NCI-H2081 treated with DMSO at 0.1 percent for 48 hours (cell line): ENCODE data around the gene DHCR7.

ENCODE experiments used
- DNase-seq: peaks from one replicate; lab custom pipeline; 2025; lab: John Stamatoyannopoulos, UW

The DHCR7 gene

DNA sequence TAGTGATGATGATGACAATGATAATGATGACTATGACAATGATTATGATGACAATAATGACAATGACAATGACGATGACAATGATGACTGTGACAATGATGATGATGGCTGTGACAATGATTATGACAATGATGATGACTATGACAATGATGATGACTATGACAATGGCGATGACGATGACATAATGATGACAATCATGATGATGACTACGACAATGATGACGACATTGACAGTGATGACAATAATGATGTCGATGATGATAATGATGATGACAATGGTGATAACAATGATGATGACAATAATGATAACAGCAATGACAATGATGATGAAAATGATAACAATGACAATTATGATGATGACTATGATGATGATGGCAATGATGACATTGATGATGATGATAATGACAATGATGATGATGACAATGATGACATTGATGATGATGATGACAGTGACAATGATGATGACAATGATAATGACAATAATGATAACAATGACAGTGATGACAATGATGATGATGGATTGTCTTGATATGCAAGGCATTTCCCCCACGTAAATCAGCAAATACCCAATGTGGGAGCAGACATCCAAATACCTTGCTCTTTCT is 37.7 kb downstream of the DHCR7 start:
- no peak for DNase-seq

DNA sequence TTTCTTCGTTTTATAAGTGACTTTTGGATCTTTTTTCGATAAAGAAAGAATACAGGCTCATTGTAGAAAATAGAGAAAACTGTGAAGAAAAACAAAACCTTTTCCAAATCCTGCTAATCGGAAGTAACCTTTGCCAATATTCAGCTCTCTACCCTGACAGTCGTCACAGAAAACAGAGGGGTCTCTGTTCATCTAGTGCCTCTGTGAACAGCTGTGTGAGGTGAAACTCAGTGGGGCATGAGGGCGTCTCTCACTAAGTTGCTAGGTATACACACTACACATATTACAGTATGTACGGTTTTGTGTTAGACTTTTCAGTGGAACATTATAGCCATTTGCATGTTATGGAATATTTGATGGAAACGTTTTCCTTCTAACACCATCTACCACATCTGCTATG is 39.4 kb downstream of the DHCR7 start:
- DNase-seq: no peak

DNA sequence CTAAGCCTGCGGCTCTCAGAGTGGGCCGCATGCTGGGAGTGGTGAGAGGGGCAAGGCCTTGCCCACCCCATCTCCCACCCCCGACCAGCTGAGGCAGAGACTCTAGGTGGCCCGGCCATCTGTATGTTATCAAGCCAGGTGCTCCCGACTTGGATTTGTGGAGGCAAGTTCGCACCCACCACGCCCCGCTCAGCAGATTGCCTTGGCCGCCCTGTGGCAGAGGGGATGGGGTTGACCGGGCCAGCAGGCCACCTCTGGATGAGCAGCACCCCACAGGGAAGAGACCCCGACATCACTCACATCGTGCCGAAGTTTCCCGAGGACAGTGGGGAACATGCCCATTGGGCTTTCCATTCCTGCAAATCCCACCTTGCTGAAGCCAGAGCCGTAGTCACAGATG is 40.8 kb downstream of the DHCR7 start:
- DNase-seq: no peak

DNA sequence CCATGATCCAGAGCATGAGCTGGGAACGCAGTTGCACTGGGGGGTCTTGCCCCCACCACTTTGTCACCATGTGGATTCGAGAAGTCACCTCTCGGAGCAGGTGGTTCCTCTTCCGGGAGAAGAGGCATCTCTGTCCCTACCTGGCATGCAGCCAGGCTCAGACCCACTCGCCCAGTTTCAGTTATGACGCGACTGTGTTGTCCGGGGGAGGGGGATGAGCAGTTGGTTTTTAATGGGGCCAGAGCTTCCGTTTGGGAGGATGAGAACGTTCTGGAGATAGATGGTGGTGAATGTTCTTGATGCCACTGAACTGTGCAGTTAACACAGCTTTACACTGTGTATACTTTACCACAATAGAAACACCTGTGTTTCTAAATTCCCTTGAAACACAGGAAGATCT is 41.5 kb downstream of the DHCR7 start:
- no peak for DNase-seq

DNA sequence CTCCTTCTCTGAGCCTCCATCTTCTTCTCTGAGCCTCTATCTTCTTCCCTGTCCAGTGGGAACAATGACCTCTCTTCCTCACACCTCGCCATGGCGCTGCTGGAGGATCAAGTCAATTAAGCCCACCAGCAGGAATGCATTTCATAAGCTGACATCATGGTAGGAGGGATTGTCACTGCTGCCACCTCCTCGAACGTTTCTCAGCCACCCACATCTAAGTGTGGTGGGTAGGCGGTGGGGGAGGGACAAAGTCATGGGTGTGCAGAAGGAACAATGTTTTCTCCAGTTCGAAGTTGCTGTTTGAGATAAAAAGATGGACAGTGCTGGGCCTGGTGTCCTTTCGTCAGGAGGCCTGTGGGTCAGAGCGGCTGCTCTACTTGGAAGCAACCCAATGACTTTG is 44.0 kb downstream of the DHCR7 start:
- DNase-seq: no peak

DNA sequence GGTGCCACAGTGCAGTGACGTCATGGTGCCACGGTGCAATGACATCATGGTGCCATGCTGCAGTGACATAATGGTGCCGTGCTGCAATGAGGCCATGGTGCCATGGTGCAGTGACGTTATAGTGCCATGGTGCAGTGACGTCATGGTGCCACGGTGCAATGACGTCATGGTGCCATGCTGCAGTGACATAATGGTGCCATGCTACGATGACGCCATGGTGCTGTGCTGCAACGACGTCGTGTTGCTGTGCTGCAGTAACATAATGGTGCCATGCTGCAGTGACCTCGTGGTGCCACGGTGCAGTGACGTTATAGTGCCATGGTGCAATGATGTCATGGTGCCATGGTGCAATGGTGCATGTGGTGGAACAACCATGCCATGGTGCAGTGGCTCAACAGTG is 45.3 kb downstream of the DHCR7 start:
- no peak for DNase-seq

DNA sequence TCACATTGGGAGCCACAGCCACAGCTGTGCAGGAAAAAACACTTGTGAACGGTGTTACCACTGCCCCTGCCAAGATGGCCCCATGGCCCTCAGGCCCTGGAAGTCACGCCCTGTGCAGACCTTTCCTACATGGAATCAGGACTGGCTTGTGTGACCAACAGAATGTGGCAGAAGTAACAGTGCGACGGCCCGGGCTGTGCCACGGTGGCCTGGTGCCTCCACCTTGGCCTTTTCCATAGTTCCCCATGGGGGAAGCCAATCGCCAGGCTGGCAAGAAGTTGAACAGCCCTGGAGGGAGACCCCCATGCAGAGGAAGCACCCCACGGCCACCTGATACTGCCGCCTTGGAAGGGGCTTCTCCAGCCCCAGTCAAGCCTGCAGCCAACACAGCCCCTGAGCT is 48.0 kb downstream of the DHCR7 start:
- DNase-seq: no peak

DNA sequence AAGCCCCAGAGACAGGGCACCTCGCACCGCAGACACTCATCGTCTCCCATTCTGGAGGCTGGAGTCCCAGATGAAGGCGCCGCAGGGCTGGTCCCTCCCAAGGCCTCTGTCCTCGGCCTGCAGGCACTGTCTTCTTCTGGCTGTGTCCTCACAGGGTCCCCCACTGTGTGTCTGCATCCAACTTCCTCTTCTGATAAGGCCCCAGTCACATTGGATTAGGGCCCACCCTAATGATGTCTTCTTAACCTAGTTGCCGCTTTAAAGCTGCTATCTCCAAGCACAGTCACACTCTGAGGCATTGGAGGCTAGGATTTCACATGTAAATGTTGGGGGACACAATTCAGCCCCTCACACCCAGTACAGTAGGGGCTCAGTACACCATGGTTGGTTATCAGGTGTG is 48.9 kb downstream of the DHCR7 start:
- DNase-seq: no peak

DNA sequence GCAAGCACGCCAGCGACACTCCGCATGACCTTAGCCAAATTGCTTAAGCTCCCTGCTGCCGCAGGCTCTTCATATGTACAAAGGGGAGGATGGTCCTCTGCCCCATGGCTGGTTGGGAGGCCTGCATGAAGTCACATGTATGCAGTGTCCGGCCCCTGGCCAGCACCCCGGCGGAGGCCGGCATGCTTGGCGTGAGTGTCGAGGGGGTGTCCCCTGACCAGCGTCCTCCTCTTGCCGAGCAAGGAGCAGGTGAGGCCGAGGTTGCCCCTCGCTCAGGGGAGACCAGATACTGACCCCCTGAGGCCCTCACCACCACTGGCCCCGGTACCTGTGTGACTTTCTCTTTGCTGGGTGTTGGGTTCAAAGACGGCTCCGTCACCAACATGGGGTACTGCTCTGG is 50.2 kb downstream of the DHCR7 start:
- no peak for DNase-seq

DNA sequence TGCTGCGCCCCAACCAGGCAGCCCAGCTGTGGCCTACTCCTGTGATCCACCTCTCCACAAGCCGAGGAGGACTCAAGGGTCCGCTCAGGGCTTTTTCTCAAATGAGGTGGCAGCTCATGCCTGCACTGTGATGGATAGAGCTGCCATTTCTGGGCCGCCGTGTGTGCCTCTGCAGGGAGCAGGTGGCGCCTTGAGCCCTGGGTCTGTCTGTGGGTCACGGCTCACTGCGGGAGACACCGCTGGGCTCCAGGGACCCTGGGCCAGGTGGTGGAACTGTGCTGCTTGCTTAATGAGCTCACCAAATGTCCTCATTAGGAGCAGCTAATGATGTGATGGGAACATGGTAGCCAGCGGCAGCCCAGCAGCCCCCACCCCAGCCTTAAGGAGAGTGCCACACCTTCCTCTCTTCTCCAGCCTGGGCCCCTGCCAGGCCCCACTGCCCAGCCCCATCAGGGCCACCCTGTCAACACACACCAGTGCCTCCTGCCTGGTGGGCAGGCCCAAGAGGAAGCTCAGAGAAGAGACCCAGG is 50.8 kb downstream of the DHCR7 start:
- DNase-seq: no peak

DNA sequence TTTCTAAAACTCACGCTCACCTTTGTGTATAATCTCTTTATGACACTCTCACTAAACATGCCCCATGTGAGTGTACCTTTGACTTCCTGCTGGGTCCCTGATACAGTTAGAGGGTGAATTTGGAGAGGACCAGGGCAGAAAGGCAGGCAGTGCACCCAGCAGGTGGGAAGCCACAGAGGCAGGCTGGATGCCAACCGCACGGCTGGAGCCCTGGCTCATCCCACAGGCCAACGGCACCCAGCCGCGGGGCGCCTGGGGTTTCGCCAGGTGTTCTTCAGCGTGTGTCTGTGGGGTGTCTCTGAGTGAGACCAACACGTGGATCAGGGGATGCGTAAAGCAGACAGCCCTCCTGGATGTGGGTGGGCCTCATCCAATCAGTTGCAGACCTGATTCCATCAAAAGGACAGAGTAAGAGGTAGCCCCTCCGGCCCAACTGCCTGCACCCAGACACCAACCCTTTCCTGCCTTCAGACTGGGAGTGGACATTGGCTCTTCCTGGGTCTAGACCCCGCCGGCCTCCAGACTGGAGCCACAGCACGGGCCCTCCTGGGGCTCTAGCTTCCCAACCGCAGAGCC is 51.6 kb downstream of the DHCR7 start:
- peak; percentile 19 for DNase-seq

DNA sequence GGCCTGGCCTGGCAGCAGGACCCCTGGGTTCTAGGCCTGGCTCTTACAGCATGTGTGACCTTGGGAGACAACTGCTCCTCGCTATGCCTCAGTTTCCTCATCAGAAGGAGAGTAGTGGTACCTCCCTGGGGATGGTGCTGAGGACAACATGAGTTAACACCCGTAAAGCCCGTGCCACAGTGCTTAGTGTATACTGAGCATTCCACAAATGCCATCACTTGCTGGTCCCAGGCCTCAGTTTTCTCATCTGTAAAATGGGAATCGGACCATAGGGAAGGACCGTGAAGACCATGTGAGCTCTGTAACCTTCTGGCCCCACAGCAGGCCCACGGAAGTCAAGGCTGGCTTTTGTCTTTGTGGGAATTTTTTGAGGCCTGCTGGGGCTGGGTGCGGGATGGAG is 52.4 kb downstream of the DHCR7 start:
- no peak for DNase-seq

DNA sequence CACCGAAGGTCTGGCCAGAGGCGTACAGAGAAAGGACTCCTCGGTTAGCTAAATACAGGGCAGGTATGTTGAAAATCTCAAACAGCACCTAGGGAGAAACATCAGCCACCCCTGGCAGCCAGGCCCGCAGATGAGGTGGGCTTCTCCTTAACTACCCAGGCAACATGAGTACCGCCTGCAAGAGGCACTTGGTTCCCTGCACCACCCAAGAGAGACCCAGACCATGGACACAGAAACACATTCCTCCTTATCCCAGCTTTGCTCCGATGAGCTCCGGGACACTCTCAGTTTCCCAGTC is 53.0 kb downstream of the DHCR7 start:
- DNase-seq: no peak

DNA sequence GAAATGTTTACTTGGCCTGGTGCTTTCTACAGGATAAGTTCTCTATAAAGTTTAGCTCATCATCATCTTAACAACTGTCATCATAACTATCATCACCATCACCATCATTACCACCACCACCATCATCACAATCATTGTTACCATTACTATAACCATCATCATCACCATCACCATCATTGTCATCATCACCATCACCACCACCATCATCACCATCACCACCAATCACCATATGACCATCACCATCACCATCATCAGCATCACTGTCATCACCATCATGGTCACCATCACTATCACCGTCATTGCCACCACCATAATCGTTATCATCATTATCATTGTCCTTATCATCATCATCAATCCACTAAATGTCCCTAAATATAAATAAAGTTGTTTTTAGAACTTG is 54.9 kb downstream of the DHCR7 start:
- no peak for DNase-seq

DNA sequence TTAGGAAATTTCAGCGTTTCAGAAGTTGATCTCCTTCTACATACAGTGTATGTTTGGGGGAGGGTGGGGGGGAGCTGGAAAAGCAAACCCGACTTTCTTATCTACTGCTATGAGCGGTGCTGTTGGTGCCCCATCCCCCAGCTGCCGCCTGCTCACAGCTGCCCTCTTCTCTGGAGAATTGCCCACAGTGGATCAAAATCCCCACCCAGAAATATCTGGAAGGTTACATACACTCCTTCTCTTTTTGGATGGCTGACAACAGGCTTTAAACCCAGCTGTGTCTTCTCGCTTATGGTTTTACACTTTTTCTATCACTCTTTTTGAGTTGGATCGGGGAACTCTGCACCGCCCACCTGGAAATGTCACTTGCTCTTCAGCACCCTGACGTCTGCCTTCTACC is 56.4 kb downstream of the DHCR7 start:
- DNase-seq: no peak

DNA sequence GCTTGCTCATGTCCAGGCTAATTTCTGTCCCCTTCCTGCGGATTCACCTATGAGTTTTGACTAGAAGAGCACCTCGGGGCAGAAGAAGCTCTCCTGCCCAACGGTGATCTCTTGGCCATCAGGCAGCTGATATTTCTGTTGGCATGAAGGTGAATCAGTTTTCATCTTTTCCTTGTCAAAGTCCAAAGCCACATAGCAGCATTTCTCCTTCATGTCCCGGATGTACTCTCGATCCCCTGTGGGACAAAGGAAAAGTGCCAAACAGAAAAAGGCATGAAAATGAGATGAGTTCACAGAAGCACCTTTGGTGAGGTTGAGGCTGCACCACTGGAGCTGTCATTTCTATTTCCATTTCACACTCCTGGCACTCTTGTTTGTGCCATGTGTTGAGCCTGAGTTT is 56.8 kb downstream of the DHCR7 start:
- no peak for DNase-seq

DNA sequence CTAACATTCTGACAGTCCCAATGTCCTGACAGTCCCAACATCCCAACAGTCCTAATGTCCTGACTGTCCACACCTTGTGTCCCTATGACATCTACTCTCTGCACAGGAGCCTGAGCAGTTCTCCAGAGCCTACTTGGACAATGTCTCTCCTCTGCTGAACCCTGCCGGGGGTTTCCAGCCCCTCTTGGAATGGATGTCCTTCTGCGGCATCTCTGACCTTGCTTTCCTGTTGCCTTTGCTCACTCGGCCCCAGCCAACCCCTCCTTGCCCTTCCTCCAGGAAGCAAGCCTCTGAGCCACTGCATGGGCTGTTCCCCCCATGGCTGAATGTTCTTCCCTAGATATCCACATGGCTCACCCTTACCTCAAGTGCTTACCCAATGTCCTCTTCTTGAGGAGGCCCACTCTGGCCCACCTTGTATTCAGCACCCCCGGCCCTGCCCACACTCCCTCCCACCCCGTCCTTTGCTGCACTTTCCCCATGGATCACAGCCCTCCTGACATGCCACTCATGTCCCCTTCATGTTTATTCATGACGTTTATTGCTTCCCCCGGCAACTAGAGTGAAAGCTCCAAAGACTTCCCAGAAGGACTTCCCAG is 59.5 kb downstream of the DHCR7 start:
- no peak for DNase-seq

DNA sequence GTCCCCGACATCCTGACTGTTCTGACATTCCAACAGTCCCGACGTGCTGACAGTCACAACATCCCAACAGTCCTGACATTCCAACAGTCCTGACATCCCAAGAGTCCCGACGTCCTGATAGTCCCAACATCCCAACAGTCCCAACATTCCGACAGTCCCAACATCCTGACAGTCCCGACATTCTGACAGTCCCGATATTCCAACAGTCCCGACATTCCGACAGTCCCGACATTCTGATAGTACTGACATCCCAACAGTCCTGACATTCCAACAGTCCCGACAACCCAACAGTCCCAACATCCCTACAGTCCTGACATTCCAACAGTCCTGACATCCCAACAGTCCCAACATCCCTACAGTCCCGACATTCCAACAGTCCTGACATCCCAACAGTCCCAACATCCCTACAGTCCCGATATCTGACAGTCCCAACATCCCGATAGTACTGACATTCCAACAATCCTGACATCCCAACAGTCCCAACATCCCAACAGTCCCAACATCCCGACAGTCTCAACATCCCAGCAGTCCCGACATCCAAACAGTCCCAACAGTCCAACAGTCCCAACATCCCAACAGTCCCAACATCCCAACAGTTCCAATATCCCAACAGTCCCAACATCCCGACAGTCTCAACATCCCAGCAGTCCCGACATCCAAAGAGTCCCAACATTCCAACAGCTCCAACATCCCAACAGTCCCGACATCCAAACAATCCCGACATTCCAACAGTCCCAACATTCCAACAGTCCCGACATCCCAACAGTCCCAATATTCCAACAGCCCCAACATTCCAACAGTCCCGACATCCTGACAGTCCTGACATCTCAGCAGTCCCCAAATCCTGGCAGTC is 60.2 kb downstream of the DHCR7 start:
- no peak for DNase-seq

DNA sequence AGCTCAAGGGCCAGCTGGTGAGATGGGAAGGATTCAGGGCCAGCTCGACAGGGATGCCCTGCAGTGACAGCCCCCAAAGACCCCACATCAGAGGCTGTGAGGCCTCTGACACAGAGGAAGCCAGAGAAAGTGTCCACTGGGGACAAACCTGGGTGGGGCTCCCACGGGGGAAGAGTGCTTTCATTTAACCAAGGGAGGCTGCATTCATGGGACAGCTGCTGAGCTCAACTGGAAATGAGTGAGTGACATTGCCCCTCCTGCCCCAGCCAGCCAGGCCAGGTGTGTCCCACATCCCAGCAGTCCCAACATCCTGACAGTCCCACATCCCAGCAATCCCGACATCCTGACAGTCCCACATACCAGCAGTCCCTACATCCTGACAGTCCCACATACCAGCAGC is 61.0 kb downstream of the DHCR7 start:
- DNase-seq: no peak

DNA sequence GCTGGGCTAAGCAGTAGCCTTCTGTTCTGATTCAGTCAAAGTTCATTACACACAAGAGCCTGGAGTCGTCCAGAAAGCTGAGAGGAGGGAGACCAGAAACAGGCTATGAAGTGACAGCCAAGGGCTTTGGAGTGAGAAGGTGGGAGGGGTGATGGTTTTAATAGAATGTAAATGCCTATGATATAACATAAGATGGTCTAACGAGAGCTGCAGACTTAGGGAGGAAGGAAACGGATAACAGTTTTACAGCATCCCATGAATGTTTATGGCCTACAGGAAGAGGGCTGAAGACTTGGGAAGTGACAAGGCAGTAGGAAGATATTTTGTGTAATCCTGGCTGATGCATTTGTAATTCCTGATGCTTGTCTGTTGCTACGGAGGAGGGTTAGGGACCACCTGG is 62.0 kb downstream of the DHCR7 start:
- no peak for DNase-seq

DNA sequence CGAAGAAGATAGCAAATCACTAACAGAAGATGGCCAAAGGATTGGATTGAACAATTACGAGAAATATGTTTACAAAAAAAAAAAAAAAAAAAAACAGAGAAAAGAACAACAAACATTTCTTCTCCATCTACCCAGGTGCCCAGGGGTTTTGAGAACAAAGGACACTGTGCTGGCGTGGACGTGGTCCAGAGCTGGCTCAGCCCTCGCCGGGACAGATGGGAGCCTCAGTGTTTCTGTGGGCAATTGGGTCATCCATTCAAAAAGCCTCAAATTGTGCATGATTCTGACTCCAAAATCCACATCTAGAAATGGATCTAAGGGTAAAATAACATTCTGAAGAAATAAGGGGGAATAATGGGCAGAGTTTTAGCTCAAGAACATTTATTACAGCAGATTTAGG is 63.1 kb downstream of the DHCR7 start:
- no peak for DNase-seq

DNA sequence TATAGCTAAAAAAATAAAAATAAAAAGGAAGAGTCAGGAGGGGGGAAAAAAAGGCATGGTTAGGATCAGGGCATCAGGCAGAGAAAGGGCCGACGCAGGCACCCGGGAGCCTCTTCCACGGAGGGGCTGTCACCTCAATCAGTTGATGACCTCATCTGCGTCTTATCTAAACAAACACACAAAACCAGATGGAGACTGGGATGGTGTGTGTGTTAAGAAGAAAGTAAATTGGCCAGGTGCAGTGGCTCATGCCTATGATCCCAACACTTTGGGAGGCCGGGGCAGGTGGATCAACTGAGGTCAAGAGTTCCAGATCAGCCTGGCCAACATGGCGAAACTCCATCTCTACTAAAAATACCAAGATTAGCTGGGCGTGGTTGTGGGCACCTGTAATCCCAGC is 63.6 kb downstream of the DHCR7 start:
- DNase-seq: no peak
